GM12872 (cell line): ENCODE results near the gene PDE6C.

ENCODE experiments used
- CTCF ChIP-seq: IDR thresholded peaks from 3 replicates; pipeline ENCODE4 v1.5.1; 2011; ENCODE audit warnings: low read depth, mild to moderate bottlenecking, low read length, moderate library complexity; ENCODE audit not compliant: insufficient read depth

PDE6C gene

GRCh38 chr10:93707623-93708022, 95.3 kb downstream of the PDE6C start:
- TF ChIP-seq CTCF: no peak

- TF ChIP-seq CTCF: no peak
These were observed 98.1 kb downstream of the PDE6C start for GRCh38 chr10:93710333-93710909.

GRCh38 chr10:93711891-93712290, 99.6 kb downstream of the PDE6C start:
- no peak for TF ChIP-seq CTCF

- no peak for TF ChIP-seq CTCF
These were observed 100.3 kb downstream of the PDE6C start for GRCh38 chr10:93712593-93712992.

GRCh38 chr10:93715345-93715744, 103.0 kb downstream of the PDE6C start:
- TF ChIP-seq CTCF: no peak
